WERI-Rb-1 (cell line): ENCODE data around the gene GRIA1.

ENCODE experiments used
- DNase-seq: peaks from one replicate; pipeline ENCODE4 v3.0.0-alpha.2; 2020
- H3K27ac ChIP-seq: fragments of 250-450 bp; sonication (Bioruptor Pico); 2 replicates; pipeline ENCODE4 v1.5.1; 2020; ENCODE audit warnings: mild to moderate bottlenecking, moderate library complexity
- H3K27me3 ChIP-seq: fragments of 250-450 bp; sonication (Bioruptor Pico); 2 replicates; pipeline ENCODE4 v1.5.1; 2021; ENCODE audit warnings: mild to moderate bottlenecking, low read depth, moderate library complexity; ENCODE audit not compliant: insufficient read depth, severe bottlenecking
- H3K36me3 ChIP-seq: fragments of 250-450 bp; sonication (Bioruptor Pico); 2 replicates; pipeline ENCODE4 v1.5.1; 2020; ENCODE audit warnings: mild to moderate bottlenecking, moderate library complexity
- H3K4me3 ChIP-seq: 2 replicates; pipeline ENCODE4 v1.5.1; 2011; ENCODE audit warnings: low read depth, mild to moderate bottlenecking, control low read depth, low read length
- H3K9me3 ChIP-seq: fragments of 250-450 bp; sonication (Bioruptor Pico); 2 replicates; pipeline ENCODE4 v1.5.1; 2021; ENCODE audit warnings: mild to moderate bottlenecking, moderate library complexity; ENCODE audit not compliant: severe bottlenecking
- TF ChIP-seq, protein P1 (sequence below): IDR thresholded peaks from 2 replicates; pipeline ENCODE4 v1.5.1; 2011; ENCODE audit warnings: low read depth, mild to moderate bottlenecking, control low read depth, inconsistent platforms, low read length

The GRIA1 gene

DNA sequence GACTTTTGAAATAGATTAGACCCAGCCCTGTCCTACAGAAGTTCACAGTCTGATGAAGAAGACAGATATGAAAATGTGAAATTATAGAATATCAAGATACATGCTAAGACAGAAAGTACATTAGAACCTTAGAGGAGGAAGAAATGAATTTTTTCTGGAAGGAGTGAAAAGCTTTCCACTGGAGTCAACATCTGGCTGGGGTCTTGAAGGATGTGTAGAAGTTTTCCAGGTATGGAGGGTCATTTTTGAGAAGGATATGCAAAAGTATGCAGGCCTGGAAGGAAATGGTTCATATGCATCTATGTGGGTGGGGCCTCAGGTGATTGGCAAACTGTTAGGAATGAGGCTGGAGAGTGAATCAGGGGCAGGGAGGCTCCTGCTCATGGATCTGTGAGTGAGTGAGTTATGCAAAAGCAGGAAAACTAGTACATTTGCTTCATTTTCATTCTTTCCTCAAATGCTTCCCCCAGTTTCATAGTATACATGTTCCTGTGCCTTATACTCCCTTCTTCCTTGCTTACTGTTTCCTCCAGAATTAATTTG, 142.3 kb downstream of the GRIA1 start:
- Histone ChIP-seq H3K36me3 (no peaks in the 10 kb centered on the region), H3K27ac (no peak overlapping the region), H3K27me3 (no peaks in the 10 kb centered on the region), H3K9me3 (no peaks in the 10 kb centered on the region), H3K4me3 (no peak overlapping the region)
- TF ChIP-seq, protein P1, sequence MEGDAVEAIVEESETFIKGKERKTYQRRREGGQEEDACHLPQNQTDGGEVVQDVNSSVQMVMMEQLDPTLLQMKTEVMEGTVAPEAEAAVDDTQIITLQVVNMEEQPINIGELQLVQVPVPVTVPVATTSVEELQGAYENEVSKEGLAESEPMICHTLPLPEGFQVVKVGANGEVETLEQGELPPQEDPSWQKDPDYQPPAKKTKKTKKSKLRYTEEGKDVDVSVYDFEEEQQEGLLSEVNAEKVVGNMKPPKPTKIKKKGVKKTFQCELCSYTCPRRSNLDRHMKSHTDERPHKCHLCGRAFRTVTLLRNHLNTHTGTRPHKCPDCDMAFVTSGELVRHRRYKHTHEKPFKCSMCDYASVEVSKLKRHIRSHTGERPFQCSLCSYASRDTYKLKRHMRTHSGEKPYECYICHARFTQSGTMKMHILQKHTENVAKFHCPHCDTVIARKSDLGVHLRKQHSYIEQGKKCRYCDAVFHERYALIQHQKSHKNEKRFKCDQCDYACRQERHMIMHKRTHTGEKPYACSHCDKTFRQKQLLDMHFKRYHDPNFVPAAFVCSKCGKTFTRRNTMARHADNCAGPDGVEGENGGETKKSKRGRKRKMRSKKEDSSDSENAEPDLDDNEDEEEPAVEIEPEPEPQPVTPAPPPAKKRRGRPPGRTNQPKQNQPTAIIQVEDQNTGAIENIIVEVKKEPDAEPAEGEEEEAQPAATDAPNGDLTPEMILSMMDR = no peak
- DNase-seq = no peak

DNA sequence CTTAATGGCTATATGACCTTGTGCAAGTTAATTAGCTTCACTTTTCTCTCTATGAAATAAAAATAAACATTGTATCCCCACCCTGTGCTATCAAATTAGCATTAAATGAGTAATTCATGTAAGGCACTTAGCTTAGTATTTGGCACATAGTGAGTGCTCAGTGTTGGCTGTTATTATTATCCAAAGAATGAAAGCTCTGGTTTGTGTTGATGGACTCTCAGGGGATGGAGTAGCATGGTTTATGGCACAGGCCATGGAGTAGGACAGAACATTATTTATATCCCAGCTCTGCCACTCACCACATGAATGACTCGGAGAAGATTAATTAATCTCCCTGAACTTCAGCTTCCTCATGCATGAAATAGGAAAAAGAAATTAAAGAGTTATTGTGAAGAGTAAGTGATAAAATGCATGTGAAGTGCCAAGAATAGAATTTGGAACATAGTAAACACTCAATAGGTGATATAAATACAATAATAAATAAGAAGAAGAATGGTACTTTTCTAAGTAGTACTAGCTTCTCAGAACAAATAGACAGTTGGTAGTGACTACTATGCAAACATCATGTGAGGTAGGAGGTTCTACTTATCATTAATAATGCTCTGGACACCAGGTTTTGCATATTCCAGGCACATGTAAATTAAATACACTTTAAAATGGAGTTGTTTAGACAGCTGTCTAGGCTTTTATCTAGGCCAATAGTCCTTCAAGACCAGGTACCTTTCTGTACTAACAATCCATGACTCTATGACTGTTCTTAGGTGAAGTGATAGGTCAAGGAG, 146.4 kb downstream of the GRIA1 start:
- Histone ChIP-seq H3K4me3 (no peak overlapping the region), H3K27me3 (no peaks in the 10 kb centered on the region), H3K27ac (no peak overlapping the region), H3K9me3 (no peaks in the 10 kb centered on the region), H3K36me3 (no peaks in the 10 kb centered on the region)
- TF ChIP-seq, protein P1 = no peak
- no peak for DNase-seq

DNA sequence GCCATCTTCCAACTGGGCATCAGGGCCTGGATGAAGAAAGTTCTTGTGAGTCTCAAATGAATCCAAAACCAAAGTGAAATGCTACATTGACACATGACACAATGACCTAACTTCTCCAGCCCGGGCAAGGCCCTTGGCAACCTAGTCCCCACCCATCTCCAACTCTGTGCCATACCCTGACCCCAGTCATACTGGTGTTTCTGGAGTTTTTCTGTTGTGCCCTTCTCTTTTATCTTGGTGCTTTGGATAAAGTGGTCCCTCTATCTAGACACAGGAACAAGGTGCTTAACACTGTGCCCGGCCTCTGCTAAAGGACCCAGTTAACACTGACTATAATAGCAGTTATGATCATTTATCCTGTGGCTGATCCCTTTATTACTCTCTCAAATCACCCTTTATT, 149.8 kb downstream of the GRIA1 start:
- no peaks in the 10 kb centered on the region for H3K9me3 ChIP-seq
- DNase-seq = no peak
- no peaks in the 10 kb centered on the region for H3K36me3 ChIP-seq
- H3K27ac ChIP-seq = no peak overlapping the region
- H3K27me3 ChIP-seq = no peaks in the 10 kb centered on the region
- TF ChIP-seq, protein P1 = no peak
- H3K4me3 ChIP-seq = no peak overlapping the region

DNA sequence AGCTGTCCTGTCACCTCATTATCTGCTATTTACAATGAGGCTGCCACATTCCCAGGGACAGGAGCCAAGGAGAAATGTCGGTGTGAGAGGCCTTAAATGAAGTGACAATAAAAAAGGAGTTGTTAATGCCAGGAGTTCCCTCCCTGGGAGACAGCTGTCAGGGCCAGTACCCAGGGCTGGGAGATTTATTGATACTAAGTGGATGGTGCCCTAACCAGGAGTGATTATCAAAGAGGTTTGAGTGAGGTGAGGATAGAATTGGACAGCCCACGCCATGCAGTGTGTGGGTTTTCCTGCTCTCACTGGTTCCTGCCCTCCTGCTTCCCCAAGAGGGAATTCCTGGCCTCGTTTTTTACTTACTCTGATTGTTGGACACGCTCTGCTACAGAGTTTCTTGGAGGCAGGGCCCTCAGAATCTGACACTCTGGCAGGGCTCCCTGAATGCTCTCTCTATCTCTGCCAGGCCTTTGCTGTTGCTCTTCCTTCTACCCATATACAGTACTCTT, 150.8 kb downstream of the GRIA1 start:
- Histone ChIP-seq H3K27ac (no peak overlapping the region), H3K4me3 (no peak overlapping the region), H3K9me3 (no peaks in the 10 kb centered on the region), H3K36me3 (no peaks in the 10 kb centered on the region), H3K27me3 (no peaks in the 10 kb centered on the region)
- no peak for DNase-seq
- TF ChIP-seq, protein P1 = no peak

DNA sequence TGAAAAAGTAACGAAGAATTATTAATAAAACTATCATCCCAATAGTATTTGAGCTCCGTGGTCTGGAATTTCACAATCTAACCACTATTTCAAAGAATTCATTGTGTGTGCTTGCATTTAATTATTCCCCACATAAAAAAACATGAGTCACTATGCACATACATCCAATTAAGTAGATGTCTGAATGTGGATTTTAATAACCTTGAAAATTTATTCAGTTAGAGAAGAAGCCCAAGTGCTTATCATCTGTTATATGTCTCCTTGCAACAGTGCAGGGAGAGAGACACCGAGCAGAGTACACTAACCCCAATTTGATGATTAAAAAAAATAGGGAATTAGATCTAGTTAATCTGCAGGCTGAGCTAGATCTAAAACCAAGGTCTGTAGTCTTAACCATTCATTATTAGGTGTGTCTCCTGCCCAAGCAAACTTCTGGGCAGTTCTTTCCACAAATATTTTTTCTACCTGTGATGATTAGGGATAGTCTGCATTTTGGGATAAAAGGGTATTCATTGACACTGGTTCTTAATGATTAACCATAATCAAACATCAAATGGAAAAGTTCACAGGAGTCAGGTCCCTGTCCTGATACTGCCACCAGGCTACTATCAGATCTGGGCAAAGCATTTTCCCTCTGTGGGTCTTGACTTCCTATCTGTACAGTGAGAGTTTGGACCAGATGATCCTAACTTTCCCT, 164.2 kb downstream of the GRIA1 start:
- no peaks in the 10 kb centered on the region for H3K27me3 ChIP-seq
- TF ChIP-seq, protein P1 = no peak
- no peak for DNase-seq
- no peak overlapping the region for H3K4me3 ChIP-seq
- no peaks in the 10 kb centered on the region for H3K9me3 ChIP-seq
- H3K27ac ChIP-seq = no peak overlapping the region
- H3K36me3 ChIP-seq = no peaks in the 10 kb centered on the region
